ENCODE data around the gene FICD. TPM values are rescaled to one million over a fixed set of nuclear protein-coding genes. Genes with fewer than 3 reads are reported as not detected.

FICD gene
- polyA plus RNA-seq, 2 of the 4 experiments (the other 2 are of a cell fraction): 1.7 to 2.5 TPM

- no peak overlapping the region for H3K4me3 ChIP-seq
- H3K27ac ChIP-seq: no peak overlapping the region
- H3K4me1 ChIP-seq: no peaks in the 10 kb centered on the region
- no peak overlapping the region for H3K4me2 ChIP-seq
- ChIA-PET CTCF (interaction anchor here (2.2 to 3.0 kb wide), 2 partner anchors 12 to 70 kb away, joined by 10 to 12 read pairs; no protein-coding TSS in a partner anchor), POLR2A (no interaction called here)
- no peaks in the 10 kb centered on the region for H3K9me3 ChIP-seq
- FAIRE-seq (no peak), DNase-seq (ENCODE audit: low read depth in 1 of 2, low spot score in 1 of 2) (no peak), ATAC-seq (no peak)
- no peak for TF ChIP-seq BCL3 (IDR thresholded peaks at IDR 0.05)
- no peak for TF ChIP-seq HEYL (CRISPR knock-in tag; IDR thresholded peaks at IDR 0.05)
- no peak for TF ChIP-seq POLR2A (IDR thresholded peaks at IDR 0.05; ENCODE audit: low read length)
- no peak for TF ChIP-seq FOSB (CRISPR knock-in tag; IDR thresholded peaks at IDR 0.05)
- TF ChIP-seq, protein P1, sequence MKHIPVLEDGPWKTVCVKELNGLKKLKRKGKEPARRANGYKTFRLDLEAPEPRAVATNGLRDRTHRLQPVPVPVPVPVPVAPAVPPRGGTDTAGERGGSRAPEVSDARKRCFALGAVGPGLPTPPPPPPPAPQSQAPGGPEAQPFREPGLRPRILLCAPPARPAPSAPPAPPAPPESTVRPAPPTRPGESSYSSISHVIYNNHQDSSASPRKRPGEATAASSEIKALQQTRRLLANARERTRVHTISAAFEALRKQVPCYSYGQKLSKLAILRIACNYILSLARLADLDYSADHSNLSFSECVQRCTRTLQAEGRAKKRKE (CRISPR knock-in tag; IDR thresholded peaks at IDR 0.05; ENCODE audit: low read depth): no peak
- no peak for TF ChIP-seq FOXS1 (CRISPR knock-in tag; IDR thresholded peaks at IDR 0.05)
- TF ChIP-seq RFX5 (IDR thresholded peaks at IDR 0.05): no peak
- TF ChIP-seq EHF (CRISPR knock-in tag; IDR thresholded peaks at IDR 0.05): no peak
- 90% methylated on average over 9 of the region's 9 CpGs for WGBS (ENCODE audit: missing lambda C conversion rate)
These were observed 32.6 kb downstream of the FICD start for GRCh38 chr12:108547686-108548085.

DNA sequence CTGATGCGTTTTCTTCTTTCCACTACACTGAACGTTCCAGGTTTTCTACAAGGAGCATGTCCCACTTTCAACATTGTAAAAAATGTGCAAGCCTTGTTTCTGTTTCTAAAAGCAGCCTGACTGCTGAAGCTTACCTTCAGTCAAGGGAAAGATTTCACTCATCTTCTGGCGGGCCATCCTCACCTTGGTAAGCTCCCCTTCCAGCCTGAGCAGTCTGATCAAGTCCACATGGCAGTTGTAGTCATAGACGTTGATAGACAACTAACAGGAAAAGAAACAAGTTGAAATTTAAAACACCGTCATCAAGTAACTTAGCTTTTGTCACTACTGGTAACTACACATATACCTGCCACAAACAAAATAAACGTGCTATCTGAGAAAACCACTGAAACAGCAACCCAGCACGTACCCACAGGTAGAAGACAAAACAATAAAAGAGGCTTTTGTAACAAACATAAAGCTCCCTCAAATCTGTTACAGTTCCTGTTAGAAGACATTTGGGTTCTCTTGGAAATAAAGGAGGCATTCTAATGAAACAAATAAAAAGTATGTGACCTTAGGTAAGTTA is 34.0 kb downstream of the FICD start:
- CTCF ChIA-PET: interaction anchor here (1.0 to 3.0 kb wide), 4 partner anchors 10 to 69 kb away, joined by 3 to 12 read pairs (median 10); no protein-coding TSS in a partner anchor
- WGBS (ENCODE audit: missing lambda C conversion rate): 75% methylated on average over 7 of the region's 7 CpGs
- Histone ChIP-seq H3K4me2 (no peak overlapping the region), H3K4me1 (no peaks in the 10 kb centered on the region; the same call in 2 of the 3 replicates), H3K9me3 (no peaks in the 10 kb centered on the region), H3K4me3 (no peak overlapping the region), H3K27ac (no peak overlapping the region)
- ATAC-seq (no peak), DNase-seq (ENCODE audit: low read depth in 1 of 2, low spot score in 1 of 2) (no peak), FAIRE-seq (no peak)
- TF ChIP-seq E2F6 (IDR thresholded peaks at IDR 0.05; ENCODE audit: borderline replicate concordance, low read depth): no peak
- no peak for TF ChIP-seq POLR2A (IDR thresholded peaks at IDR 0.05; ENCODE audit: low read length)
- no peak for TF ChIP-seq PBX3 (IDR thresholded peaks at IDR 0.05)
- TF ChIP-seq BCL3 (IDR thresholded peaks at IDR 0.05): no peak
- TF ChIP-seq EP300 (IDR thresholded peaks at IDR 0.05): no peak
- no peak for TF ChIP-seq JUNB (IDR thresholded peaks at IDR 0.05)
- TF ChIP-seq HOXB5 (CRISPR knock-in tag; IDR thresholded peaks at IDR 0.05): no peak
- no peak for TF ChIP-seq PHF8 (IDR thresholded peaks at IDR 0.05; ENCODE audit: borderline replicate concordance, low read depth)
- TF ChIP-seq, protein P2, sequence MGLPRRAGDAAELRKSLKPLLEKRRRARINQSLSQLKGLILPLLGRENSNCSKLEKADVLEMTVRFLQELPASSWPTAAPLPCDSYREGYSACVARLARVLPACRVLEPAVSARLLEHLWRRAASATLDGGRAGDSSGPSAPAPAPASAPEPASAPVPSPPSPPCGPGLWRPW (IDR thresholded peaks at IDR 0.05): no peak
- TF ChIP-seq FOSL2 (IDR thresholded peaks at IDR 0.05): no peak
- no peak for TF ChIP-seq FOSL2 (CRISPR knock-in tag; IDR thresholded peaks at IDR 0.05)
- no peak for TF ChIP-seq FOXS1 (CRISPR knock-in tag; IDR thresholded peaks at IDR 0.05)
- TF ChIP-seq ZFP36 (IDR thresholded peaks at IDR 0.05; ENCODE audit: borderline replicate concordance, partially characterized antibody): no peak
- TF ChIP-seq RAD21 (conservative IDR thresholded peaks at IDR 0.05 in 1 of 2, IDR thresholded peaks at IDR 0.05 in 1 of 2): no peak
- no peak for TF ChIP-seq HEYL (CRISPR knock-in tag; IDR thresholded peaks at IDR 0.05)
- no peak for TF ChIP-seq MAX (IDR thresholded peaks at IDR 0.05)
- no peak for TF ChIP-seq POLR2AphosphoS2 (conservative IDR thresholded peaks at IDR 0.05; ENCODE audit: low read length)
- TF ChIP-seq CHD4 (IDR thresholded peaks at IDR 0.05; ENCODE audit: borderline replicate concordance): no peak
- POLR2A ChIA-PET: no interaction called here

Data from A549 (cell line).